GM23338 (cell line): Measurements from ENCODE around the gene HEYL.

Experiments used
- CREB1 ChIP-seq: fragments of 250-450 bp; sonication (Bioruptor Pico); IDR thresholded peaks from 2 replicates; pipeline ENCODE4 v1.5.0; 2020; ENCODE audit warnings: low read depth, mild to moderate bottlenecking, moderate library complexity
- CTCF ChIP-seq, 2 experiments: fragments of 200-600 bp in 1 of 2; sonication (generic) in 1 of 2; conservative IDR thresholded peaks; 2 replicates each; pipeline versions ENCODE4 v1.5.1 to v1.6.1; 2016 to 2017; ENCODE audit warnings: antibody characterized with exemption in 2 of 2, low read depth in 2 of 2, mild to moderate bottlenecking in 2 of 2, moderate library complexity in 1 of 2
- EZH2 ChIP-seq: fragments of 200-600 bp; sonication (generic); IDR thresholded peaks from one replicate; pipeline ENCODE4 v1.8.0; 2017; ENCODE audit warnings: antibody characterized with exemption, mild to moderate bottlenecking, low read depth; ENCODE audit not compliant: unreplicated experiment
- JUNB ChIP-seq: IDR thresholded peaks from one replicate; pipeline ENCODE4 v1.6.1; 2016; ENCODE audit warnings: antibody characterized with exemption; ENCODE audit not compliant: unreplicated experiment
- POLR2AphosphoS5 ChIP-seq: IDR thresholded peaks from 2 replicates; pipeline ENCODE4 v1.6.1; 2016; ENCODE audit warnings: antibody characterized with exemption, low read depth
- REST ChIP-seq: IDR thresholded peaks from one replicate; pipeline ENCODE4 v1.6.1; 2018; ENCODE audit warnings: antibody characterized with exemption; ENCODE audit not compliant: unreplicated experiment

- TF ChIP-seq CTCF (conservative IDR thresholded peaks at IDR 0.05; ENCODE audit: low read depth in 2 of 2): peak; percentile 73 to 90
- TF ChIP-seq POLR2AphosphoS5: peak; percentile 40; the same call in 1 of the 2 replicates
- no peak for TF ChIP-seq JUNB
- no peak for TF ChIP-seq CREB1
- no peak for TF ChIP-seq REST
- no peak for TF ChIP-seq EZH2
Observed at GRCh38 chr1:39609618-39610331, 29.7 kb downstream of the HEYL start.
